GM19452 (cell line): ENCODE measurements around the gene CYSRT1.
"Not testable (repeated sequence)": the region's sequence is repeated elsewhere in the genome, so short reads cannot be mapped to it uniquely, and the experiment has no call there.

Experiments
- ATAC-seq: cut with Tn5 transposase; IDR thresholded peaks from one replicate; pipeline ENCODE4 v1.9.1; 2021; ENCODE audit not compliant: unreplicated experiment

Gene CYSRT1

DNA sequence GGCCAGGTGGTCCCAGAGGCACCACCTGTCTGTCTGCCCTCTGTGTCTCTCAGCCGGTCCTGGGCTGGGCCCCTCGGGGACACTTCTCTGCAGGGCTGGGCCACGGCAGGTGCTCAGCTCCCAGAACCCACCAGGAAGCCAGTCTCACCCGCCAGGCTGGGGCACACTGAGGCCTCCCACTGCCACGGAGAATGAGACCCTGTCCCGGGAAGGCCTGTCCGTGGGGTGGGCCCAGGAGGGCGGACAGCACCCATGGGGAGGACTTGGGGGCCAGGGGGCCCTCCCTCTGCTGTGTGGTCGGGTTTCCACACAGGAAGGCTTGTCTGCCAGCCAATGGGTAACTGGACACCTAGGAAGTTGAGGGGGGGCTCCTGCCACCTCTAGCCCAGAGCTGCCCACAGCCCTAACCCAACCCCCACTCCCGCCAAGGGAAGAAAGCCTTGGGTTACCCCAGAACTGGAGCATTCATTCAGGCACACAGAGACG is 12.0 kb downstream of the CYSRT1 start:
- no peak for ATAC-seq

DNA sequence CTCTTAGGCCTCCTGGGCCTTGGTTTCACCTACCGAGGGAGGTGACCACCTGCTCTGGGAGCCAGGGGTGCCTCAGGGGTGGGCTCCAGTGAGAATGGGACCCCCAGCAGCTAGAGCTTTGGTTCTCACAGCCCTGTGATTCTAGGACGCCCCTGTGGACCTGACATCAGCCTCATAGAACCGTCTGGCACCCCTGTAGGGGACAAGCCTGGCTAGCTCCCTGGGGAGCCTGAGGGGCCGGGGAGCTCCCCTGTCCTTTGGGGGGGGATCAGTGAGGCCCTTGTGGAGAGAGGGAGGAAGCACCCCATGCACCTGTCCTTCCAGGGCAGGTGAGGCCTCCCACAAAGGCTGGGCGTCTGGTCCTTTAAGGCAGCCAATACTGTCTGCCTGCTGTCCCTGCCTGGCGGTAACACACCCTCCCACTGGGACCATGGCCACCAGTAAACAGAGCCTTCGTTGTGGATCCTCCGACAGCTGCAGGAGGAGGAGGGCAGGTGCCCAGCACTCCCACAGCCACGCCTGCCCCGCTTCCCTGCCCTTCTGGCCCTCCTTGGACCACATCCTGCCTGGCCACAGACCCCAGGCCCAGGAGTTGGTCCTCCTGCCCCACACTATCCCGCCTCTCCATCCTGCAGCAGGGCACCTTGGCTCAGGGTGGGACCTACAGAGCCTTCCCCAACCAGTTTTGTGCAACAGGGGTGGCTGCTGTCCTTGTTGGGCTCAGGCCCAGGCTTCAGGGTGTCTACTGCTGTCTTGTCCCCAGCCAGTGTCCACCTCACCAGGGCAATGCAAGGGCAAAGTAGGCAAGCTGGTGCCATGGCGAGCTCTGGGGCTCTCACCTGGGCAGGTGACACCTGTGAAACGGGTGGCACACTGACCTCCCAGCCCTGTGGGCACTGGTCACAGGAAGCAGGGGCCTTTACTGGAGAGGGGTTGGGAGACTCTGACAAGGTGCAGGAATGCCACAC is 13.1 kb downstream of the CYSRT1 start:
- ATAC-seq: no peak

DNA sequence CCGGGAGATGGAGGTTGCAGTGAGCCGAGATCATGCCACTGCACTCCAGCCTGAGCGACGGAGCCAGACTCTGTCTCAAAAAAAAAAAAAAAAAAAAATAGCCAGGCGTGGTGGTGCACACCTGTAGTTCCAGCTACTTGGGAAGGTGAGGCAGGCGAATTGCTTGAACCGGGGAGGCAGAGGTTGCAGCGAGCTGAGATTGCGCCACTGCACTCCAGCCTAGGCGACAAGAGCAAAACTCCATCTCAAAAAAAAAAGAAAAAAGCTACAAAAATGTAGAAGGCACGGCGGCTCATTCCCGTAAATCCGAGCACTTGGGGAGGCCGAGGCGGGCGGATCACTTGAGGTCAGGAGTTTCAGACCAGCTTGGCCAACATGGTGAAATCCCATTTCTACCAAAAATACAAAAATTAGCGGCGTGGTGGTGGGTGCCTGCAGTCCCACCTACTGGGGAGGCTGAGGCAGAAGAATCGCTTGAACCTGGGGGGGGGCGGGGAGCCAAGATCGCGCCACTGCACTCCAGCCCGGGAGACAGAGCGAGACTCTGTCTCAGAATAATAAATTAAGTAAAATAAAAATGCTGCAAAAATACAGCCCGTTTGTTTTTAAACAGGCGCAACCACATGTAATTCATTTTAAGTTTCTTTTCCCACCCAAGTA is 14.7 kb downstream of the CYSRT1 start:
- not testable (repeated sequence) for ATAC-seq

DNA sequence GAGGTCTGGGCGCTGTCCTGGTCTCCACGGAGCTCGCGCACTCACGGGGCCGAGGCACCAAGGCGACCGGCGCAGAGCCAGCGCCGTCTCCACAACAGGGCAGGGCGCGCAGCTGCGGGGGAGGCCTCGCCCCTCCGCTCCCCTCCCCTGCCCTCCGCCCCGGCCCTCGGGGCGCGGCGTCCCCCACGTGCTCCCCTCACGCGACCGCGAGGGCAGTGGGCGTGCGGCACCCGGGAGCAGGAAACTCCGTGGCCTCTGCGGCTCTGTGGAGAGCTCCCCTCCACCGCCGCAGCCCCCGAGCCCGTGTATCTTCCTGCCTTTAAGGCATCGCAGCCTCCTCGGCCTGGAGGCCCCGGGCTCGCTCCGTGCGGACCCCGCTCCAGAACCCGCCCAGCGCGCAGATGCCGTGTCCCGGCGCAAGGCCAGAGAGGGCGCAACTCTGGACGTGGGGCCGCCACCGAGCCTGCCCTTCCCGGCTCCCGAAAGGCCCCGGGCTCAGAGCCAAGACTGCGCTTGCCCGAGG is 15.4 kb downstream of the CYSRT1 start:
- ATAC-seq: peak; percentile 26

DNA sequence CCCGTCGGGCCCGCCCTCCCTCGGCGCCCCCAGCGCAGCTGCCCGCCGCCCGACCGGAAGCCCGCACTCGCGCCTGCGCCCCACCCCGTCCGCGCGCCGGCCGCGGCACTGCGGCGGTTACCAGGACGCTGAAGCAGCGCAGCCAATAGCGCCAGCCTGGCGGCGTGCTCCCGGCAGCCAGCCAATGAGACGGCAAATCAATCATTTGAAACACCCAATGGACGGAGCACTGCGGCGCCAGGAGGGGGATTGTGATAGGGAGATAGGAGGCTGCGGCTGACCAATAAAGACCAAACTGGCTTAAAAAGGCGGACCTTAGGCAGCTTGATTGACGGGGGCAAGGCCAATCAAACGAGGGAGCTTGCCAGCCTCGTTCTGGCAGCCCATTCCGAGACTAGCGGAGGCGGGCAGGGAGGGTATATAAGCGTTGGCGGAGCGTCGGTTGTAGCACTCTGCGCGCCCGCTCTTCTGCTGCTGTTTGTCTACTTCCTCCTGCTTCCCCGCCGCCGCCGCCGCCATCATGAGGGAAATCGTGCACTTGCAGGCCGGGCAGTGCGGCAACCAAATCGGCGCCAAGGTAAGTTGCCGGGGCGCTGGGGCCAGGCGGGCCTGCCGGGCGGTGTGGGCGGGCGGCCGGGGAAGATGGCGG is 16.0 kb downstream of the CYSRT1 start, which contains the start of gene TUBB4B:
Gene TUBB4B, plus strand, starts transcription at position 447 of the 649 bp plus-strand sequence. Its CDS starts 74 bp downstream, at position 521.
- peak; percentile 72 for ATAC-seq

DNA sequence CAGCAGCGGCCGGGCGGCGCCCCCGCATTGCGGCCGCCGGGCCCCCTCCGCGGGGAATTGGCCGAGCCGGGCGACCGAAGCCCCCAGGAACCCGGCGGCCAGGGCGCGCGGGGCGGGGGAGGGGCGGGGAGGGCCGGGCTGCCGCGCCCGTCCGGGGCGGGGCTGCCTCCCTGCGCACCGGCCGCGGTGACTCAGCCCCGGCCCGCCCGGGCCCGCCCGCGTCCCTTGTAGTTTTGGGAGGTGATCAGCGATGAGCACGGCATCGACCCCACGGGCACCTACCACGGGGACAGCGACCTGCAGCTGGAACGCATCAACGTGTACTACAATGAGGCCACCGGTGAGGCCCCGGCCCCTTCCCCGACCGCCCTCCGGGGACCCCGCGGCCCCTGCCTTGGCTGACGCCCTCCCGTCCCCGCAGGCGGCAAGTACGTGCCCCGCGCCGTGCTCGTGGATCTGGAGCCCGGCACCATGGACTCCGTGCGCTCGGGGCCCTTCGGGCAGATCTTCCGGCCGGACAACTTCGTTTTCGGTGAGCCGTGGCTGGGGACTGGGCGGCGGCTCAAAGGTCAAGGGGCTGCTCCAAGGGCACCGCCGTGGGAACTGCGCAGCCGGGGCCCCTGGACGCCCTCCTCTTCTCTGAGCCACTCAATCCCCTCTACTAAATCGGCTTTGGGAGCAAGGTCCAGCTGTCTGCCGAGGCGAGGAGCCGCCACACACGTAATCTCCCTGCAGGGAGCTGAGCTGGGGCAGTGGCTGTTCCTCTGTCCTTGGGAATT is 16.7 kb downstream of the CYSRT1 start:
- ATAC-seq: peak; percentile 5

DNA sequence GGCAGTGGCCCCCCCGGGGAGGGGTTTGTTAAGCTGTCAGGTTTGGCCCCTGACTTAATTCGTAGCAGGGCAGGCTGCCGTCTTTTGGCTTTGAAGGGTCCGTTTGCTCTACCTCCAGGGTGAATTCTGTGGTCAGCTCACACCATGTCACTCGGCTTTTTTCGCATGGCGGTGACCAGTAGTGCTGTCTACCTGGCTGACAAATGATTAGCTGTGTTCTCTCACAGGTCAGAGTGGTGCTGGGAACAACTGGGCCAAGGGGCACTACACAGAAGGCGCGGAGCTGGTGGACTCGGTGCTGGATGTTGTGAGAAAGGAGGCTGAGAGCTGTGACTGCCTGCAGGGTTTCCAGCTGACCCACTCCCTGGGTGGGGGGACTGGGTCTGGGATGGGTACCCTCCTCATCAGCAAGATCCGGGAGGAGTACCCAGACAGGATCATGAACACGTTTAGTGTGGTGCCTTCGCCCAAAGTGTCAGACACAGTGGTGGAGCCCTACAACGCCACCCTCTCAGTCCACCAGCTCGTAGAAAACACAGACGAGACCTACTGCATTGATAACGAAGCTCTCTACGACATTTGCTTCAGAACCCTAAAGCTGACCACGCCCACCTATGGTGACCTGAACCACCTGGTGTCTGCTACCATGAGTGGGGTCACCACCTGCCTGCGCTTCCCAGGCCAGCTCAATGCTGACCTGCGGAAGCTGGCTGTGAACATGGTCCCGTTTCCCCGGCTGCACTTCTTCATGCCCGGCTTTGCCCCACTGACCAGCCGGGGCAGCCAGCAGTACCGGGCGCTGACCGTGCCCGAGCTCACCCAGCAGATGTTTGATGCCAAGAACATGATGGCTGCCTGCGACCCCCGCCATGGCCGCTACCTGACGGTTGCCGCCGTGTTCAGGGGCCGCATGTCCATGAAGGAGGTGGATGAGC is 17.6 kb downstream of the CYSRT1 start:
- ATAC-seq: no peak

DNA sequence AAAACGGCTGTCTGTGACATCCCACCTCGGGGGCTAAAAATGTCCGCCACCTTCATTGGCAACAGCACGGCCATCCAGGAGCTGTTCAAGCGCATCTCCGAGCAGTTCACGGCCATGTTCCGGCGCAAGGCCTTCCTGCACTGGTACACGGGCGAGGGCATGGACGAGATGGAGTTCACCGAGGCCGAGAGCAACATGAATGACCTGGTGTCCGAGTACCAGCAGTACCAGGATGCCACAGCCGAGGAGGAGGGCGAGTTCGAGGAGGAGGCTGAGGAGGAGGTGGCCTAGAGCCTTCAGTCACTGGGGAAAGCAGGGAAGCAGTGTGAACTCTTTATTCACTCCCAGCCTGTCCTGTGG is 18.3 kb downstream of the CYSRT1 start:
- not testable (repeated sequence) for ATAC-seq

DNA sequence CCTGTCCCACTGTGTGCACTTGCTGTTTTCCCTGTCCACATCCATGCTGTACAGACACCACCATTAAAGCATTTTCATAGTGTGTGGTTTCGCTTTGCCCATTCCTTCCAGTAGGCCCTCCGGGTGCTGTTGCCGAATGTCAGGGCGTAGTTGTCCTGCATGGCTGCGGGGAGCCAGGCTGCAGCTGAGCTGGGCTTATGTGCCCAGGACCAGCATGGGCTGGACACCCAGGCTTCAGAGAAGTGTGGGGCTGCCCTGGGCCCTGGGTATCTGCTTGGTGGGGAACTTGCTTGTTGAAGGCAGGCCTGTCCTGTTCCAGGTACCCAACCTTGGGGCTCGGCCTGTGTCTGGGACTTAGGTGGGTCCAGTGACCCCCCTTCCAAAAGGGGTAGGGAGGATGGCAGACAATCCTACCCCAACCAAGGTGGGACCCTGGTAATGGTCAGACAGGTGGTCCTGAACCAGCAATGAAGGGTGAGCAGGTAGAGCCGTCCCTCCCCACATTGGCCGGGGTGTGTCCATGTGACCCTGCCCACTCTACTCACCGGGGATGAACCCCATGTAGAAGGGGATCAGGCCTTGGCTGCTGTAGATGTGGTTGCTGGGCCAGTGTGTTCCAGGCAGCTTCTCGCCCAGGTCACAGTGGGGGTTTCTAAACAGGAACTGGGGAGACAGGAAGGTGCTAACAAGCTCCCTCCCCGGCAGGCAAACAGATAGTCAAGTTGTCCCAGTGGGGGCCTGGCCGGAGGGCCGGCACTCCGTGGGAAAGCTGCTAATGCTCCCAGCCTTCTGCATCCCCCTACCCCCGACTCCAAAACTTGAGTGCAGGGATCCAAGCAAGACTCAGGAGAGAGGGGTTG is 18.9 kb downstream of the CYSRT1 start:
- no peak for ATAC-seq

DNA sequence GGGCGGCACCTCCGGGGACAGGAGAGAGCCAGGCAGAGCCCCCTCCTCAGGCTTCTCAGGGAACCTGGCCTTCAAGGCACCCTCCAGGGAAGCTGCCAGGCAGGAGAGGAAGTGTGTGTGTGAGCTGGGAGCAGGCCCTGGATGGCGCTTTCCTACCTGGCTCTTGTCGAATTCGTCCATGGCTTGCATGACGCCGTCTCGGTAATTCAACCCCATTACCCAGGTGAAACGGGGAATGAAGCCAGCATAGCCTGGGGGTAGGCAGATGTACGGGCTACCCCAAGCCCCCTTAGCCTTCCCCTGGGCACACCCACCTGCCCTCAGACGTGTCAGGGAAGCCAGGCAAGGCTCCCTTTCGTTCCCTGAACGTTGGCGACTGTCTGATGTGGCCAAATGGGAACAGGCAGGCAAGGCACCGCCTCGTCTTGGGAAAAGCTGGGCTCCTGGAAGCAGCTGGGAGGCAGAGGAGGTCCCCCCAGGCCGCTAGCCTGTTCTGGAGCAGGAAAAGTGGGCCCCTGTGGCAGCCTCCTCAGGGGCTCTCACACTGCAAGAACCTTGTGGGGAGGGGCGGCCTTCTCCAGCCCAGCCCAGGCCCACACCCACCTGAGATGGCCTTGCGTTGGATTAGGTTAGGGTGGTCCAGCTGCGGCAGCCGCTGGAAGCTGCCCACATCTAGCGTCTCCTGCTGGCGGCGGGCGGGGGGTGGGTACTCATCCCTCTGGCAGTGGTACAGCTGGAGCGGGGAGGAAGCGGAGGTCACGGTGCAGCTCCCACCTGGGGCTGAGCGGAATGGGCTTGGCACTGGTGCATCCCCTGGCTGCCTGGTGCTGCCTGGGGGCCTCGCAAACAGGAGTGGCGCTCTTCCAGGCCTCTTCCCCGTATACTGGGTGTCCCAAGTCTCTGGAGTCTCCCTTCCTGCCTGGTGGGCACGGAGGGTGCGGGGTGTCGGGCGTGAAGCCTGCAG is 19.8 kb downstream of the CYSRT1 start:
- no peak for ATAC-seq

DNA sequence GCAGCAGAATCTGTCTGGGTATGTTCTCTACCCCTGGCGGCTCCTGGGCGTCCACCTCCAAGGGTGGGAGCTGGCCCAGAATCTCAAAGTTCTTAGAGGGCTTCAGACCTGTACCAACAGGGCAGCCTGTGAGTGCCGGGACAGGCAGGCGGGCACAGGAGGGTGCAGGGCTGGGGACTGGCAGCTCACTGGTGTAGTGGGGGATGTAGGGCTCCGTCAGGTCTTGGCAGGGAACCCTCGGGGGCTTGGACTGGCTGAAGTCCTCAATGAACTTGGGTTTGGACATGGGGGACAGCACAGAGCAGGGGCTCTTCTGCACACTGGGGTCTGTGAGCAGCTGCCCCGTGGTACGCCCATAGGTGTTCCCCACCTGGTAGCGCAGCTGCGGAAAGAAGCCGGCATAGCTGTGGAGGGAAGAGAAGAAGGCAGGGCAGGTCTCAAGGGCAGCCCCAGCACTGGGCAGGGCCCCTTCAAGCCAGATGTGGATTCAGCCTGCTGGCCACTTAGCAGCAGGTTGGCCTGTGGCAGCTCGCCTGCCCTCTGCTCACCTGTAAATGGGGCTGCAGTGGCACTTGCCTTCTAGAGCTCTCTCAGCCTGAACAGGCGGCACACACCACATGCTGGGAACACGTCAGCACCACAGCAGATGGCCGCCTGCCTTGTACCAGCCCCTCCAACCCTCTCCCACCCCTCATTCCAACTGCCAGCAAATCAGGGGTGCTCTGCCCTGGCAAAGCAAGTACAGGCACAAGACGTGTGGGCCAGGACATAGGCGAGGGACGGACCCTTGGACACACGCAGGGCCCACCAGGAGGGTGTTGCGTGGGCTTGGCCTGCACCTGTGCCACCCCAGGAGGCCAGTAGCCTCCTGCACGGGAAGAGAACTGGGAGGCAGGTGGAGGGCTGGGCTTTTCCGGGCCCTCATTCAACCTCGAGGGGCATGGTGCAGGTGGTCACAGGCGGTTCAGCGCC is 20.8 kb downstream of the CYSRT1 start:
- ATAC-seq: no peak

DNA sequence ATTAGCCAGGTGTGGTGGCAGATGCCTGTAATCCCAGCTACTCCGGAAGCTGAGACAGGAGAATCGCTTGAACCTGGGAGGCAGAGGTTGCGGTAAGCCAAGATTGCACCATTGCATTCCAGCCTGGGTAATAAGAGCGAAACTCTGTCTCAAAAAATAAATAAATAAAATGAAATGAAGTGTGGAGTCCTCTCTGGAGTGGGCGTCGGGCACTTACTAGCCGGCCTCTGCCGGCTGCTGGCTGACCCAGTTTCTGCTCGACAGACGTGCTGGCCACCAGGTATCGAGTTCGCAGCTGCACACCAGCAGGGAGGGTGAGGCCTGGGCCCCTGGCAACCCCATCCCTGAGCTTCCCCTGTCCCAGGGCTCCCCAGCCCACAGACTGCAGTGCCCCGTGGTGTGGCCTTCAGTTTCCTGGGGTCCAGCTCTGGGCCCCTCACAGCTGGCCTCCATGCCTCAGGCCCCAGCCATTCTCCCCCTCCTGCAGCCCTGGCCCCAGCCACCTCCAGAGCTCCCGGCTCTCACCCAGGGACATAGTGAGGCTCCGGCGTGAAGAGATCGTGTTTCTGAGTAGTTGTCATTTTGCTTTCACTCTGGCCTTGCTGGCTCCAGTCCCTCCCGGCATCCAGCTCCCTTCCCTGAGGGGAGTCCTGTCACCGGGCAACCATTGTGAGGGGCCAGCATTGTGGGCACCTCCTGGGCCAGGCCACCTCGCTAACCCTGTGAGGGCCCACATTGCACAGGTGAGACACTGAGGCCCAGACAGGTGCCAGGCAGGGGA is 22.4 kb downstream of the CYSRT1 start:
- ATAC-seq: no peak

DNA sequence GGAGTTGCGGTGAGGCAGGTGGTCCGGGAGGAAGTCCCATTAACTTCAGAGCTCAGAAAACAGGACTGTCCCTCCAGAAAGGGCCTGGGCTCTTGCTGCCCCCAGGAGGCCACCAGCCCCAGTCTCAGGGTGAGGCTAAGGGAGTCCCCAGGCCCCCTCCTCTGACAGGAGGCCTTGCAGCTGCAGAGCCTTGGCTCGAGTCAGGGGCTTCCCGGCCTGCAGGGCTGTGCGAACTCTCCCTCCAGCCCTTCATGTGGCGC is 22.9 kb downstream of the CYSRT1 start:
- ATAC-seq: no peak

DNA sequence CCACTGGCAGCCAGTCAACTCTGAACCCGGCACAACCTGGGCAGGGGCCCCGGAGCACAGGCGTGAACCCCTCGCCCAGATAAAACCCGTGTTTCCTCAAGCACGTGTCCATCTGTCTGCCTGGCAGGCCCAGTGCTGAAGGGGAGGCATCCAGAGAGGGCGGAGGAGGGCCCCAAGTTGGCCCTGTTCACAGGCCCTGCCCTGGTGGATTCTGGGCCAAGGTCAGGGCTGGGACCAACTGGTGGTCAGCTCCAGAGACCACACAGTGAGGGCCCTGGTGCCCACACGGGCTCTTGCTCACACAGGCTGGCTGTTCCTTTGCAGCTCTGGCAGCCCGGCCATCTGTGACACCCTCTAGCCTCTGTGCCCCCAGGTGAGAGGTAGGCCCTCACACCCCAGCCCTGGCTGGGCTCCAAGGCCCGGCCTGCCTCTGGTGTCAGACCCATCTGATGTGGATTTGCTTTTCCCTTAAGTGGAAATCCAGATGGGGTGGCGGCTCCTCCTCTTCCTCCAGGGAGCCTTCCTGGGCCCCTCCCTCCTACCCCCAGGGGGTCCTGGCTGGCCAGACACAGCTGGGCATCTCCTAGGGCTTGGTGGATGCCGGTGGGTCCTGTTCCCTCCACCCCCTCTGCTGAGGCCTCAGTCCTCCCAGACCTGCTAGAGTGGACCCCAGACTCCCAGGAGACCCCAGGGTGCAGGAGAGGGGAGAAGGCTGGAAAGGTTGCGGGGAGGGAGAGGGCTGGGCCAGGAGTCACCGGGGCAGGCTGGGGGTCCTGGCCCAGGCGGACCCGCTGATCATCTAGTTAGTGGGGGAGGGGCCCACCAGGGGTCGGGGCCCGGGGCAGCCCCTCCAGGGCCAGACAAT is 25.6 kb downstream of the CYSRT1 start:
- no peak for ATAC-seq

DNA sequence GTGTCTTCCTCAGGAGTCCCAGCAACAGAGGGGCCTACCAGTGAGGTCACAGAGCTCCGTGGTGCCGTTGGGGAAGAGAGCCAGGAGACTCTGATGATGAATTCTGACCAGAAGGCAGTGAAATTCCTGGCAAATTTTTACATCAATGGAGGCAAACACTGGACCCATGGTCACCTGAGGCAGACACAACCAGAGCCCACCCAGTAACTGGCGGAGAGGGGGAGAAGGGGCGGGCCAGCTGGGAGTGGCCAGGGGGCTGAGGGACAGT is 26.2 kb downstream of the CYSRT1 start, which contains the start of gene STPG3:
Gene STPG3, plus strand, starts transcription at position 93 of the 268 bp plus-strand sequence. Its CDS starts 1 bp downstream, at position 94.
- ATAC-seq: no peak
